Hepatocyte (in vitro differentiated cells): ENCODE measurements around the gene ATP8B3.

Experiments
- CTCF ChIP-seq: fragments of 200-600 bp; sonication (generic); IDR thresholded peaks from 2 replicates; pipeline ENCODE4 v1.5.1; 2016; ENCODE audit warnings: antibody characterized with exemption, mild to moderate bottlenecking; ENCODE audit not compliant: poor library complexity
- EZH2 ChIP-seq: fragments of 200-600 bp; sonication (generic); IDR thresholded peaks from 2 replicates; pipeline ENCODE4 v1.6.1; 2016; ENCODE audit warnings: antibody characterized with exemption, mild to moderate bottlenecking, borderline replicate concordance

- TF ChIP-seq CTCF (no peak), EZH2 (peak; percentile 45)
Measured at GRCh38 chr19:1765904-1766799, 45.9 kb downstream of the ATP8B3 start.
